ENCODE data around the gene PHF14. TPM values are rescaled to one million over a fixed set of nuclear protein-coding genes. Genes with fewer than 3 reads are reported as not detected.
"Not testable (repeated sequence)": the region's sequence is repeated elsewhere in the genome, so short reads cannot be mapped to it uniquely, and the experiment has no call there.

Gene PHF14
- total and polyA plus RNA-seq, 5 donors from 2014 or later = 7.7 to 31.1 (median 9.3) TPM

- Histone ChIP-seq H3K27me3 (ENCODE audit: control insufficient read depth, insufficient read depth, low read length) (peaks cover 2% of the 10 kb centered on the region), H3K4me1 (ENCODE audit: control insufficient read depth, insufficient read depth, low read length, poor library complexity, severe bottlenecking) (no peaks in the 10 kb centered on the region), H3K36me3 (ENCODE audit: control insufficient read depth, insufficient read depth, low read length) (no peaks in the 10 kb centered on the region), H3K4me3 (ENCODE audit: low read depth, low read length) (no peak overlapping the region), H3K27ac (ENCODE audit: insufficient read depth, low read length, poor library complexity, severe bottlenecking) (no peak overlapping the region), H3K9me3 (ENCODE audit: control insufficient read depth in 2 of 2, low read length in 2 of 2) (peaks cover 0 to 2% of the 10 kb centered on the region in 2 experiments)
- Mint-ChIP-seq H3K4me3 (no peak overlapping the region), H3K9me3 (peaks cover 0 to 3% (median 0%) of the 10 kb centered on the region in 7 donors), H3K4me1 (peaks cover 0 to 9% (median 3%) of the 10 kb centered on the region in 4 donors), H3K27me3 (peaks cover 11% of the 10 kb centered on the region), H3K27ac (no peak overlapping the region), H3K36me3 (no peaks in the 10 kb centered on the region)
- DNase-seq = no peak
- no peak for ATAC-seq (ENCODE audit: low read depth in 2 of 2)
These were observed 17.1 kb upstream of the PHF14 start for GRCh38 chr7:10956528-10956927.

GRCh38 chr7:10960242-10960641, 13.4 kb upstream of the PHF14 start:
- not testable (repeated sequence) for H3K36me3 Mint-ChIP-seq; DNase-seq; H3K9me3 ChIP-seq (ENCODE audit: control insufficient read depth in 2 of 2, low read length in 2 of 2); H3K36me3 ChIP-seq (ENCODE audit: control insufficient read depth, insufficient read depth, low read length); H3K9me3 Mint-ChIP-seq; H3K4me3 Mint-ChIP-seq; H3K4me1 ChIP-seq (ENCODE audit: control insufficient read depth, insufficient read depth, low read length, poor library complexity, severe bottlenecking); ATAC-seq (ENCODE audit: low read depth in 2 of 2); H3K27me3 ChIP-seq (ENCODE audit: control insufficient read depth, insufficient read depth, low read length); H3K4me3 ChIP-seq (ENCODE audit: low read depth, low read length); H3K27ac Mint-ChIP-seq; H3K4me1 Mint-ChIP-seq; H3K27ac ChIP-seq (ENCODE audit: insufficient read depth, low read length, poor library complexity, severe bottlenecking)
- peaks cover 28% of the 10 kb centered on the region for H3K27me3 Mint-ChIP-seq

GRCh38 chr7:10965016-10965415, 8.7 kb upstream of the PHF14 start:
- H3K4me3 ChIP-seq (ENCODE audit: low read depth, low read length); H3K4me1 Mint-ChIP-seq; H3K27ac ChIP-seq (ENCODE audit: insufficient read depth, low read length, poor library complexity, severe bottlenecking); H3K36me3 ChIP-seq (ENCODE audit: control insufficient read depth, insufficient read depth, low read length); H3K9me3 Mint-ChIP-seq; ATAC-seq (ENCODE audit: low read depth in 2 of 2); H3K27ac Mint-ChIP-seq; H3K36me3 Mint-ChIP-seq; DNase-seq; H3K9me3 ChIP-seq (ENCODE audit: control insufficient read depth in 2 of 2, low read length in 2 of 2); H3K4me1 ChIP-seq (ENCODE audit: control insufficient read depth, insufficient read depth, low read length, poor library complexity, severe bottlenecking); H3K4me3 Mint-ChIP-seq: not testable (repeated sequence)
- H3K27me3 Mint-ChIP-seq = peaks cover 47% of the 10 kb centered on the region
- peaks cover 14% of the 10 kb centered on the region for H3K27me3 ChIP-seq (ENCODE audit: control insufficient read depth, insufficient read depth, low read length)

- Histone ChIP-seq H3K9me3 (ENCODE audit: control insufficient read depth in 2 of 2, low read length in 2 of 2) (no peaks in the 10 kb centered on the region), H3K27me3 (ENCODE audit: control insufficient read depth, insufficient read depth, low read length) (peaks cover 13% of the 10 kb centered on the region), H3K36me3 (ENCODE audit: control insufficient read depth, insufficient read depth, low read length) (peaks cover 2% of the 10 kb centered on the region), H3K27ac (ENCODE audit: insufficient read depth, low read length, poor library complexity, severe bottlenecking) (no peak overlapping the region), H3K4me3 (ENCODE audit: low read depth, low read length) (no peak overlapping the region), H3K4me1 (ENCODE audit: control insufficient read depth, insufficient read depth, low read length, poor library complexity, severe bottlenecking) (peaks cover 30% of the 10 kb centered on the region)
- Mint-ChIP-seq H3K4me1 (peaks cover 19 to 42% (median 31%) of the 10 kb centered on the region in 4 donors), H3K36me3 (peaks cover 17% of the 10 kb centered on the region), H3K27me3 (peaks cover 31% of the 10 kb centered on the region), H3K4me3 (peak overlapping the region in 3 of 4 donors; percentile 9 to 95 (median 93)), H3K27ac (no peak overlapping the region), H3K9me3 (peaks cover 0 to 1% (median 0%) of the 10 kb centered on the region in 7 donors)
- DNase-seq (no peak), ATAC-seq (ENCODE audit: low read depth in 2 of 2) (no peak)
These were observed 1.5 kb upstream of the PHF14 start for GRCh38 chr7:10972174-10972573.

- H3K4me1 ChIP-seq (ENCODE audit: control insufficient read depth, insufficient read depth, low read length, poor library complexity, severe bottlenecking) = peaks cover 30% of the 10 kb centered on the region
These were observed 555 bp downstream of the PHF14 start for GRCh38 chr7:10973942-10974911.

GRCh38 chr7:10977113-10977512, 3.4 kb downstream of the PHF14 start:
- H3K4me3 Mint-ChIP-seq = peak overlapping the region in 3 of 4 donors; percentile 0 to 78 (median 39)
- Histone ChIP-seq H3K4me1 (ENCODE audit: control insufficient read depth, insufficient read depth, low read length, poor library complexity, severe bottlenecking) (peaks cover 30% of the 10 kb centered on the region), H3K9me3 (ENCODE audit: control insufficient read depth in 2 of 2, low read length in 2 of 2) (no peaks in the 10 kb centered on the region)

More at GRCh38 chr7:10973942-10974911, 555 bp downstream of the PHF14 start:
- ATAC-seq (ENCODE audit: low read depth in 2 of 2) (peak; percentile 2), DNase-seq (peak in 1 of 3 donors; percentile 41)
- Mint-ChIP-seq H3K27me3 (peaks cover 20% of the 10 kb centered on the region), H3K4me1 (peaks cover 28 to 57% (median 38%) of the 10 kb centered on the region in 4 donors), H3K4me3 (peak overlapping the region; percentile 93 to 98 (median 96)), H3K9me3 (no peaks in the 10 kb centered on the region), H3K27ac (peak overlapping the region; percentile 91 to 97 (median 93)), H3K36me3 (peaks cover 17% of the 10 kb centered on the region)
- peak overlapping the region; percentile 90 for H3K4me3 ChIP-seq (ENCODE audit: low read depth, low read length)
- H3K9me3 ChIP-seq (ENCODE audit: control insufficient read depth in 2 of 2, low read length in 2 of 2) = no peaks in the 10 kb centered on the region
- peaks cover 2% of the 10 kb centered on the region for H3K36me3 ChIP-seq (ENCODE audit: control insufficient read depth, insufficient read depth, low read length)
- H3K27ac ChIP-seq (ENCODE audit: insufficient read depth, low read length, poor library complexity, severe bottlenecking) = peak overlapping the region; percentile 85
- H3K27me3 ChIP-seq (ENCODE audit: control insufficient read depth, insufficient read depth, low read length) = peaks cover 5% of the 10 kb centered on the region

GRCh38 chr7:10981317-10981716, 7.6 kb downstream of the PHF14 start:
- Mint-ChIP-seq H3K4me3 (peak overlapping the region in 1 of 4 donors; percentile 19), H3K27me3 (no peaks in the 10 kb centered on the region), H3K4me1 (peaks cover 34 to 64% (median 50%) of the 10 kb centered on the region in 4 donors), H3K36me3 (peaks cover 26% of the 10 kb centered on the region), H3K9me3 (no peaks in the 10 kb centered on the region), H3K27ac (no peak overlapping the region)
- ATAC-seq (ENCODE audit: low read depth in 2 of 2) (no peak), DNase-seq (no peak)
- H3K4me1 ChIP-seq (ENCODE audit: control insufficient read depth, insufficient read depth, low read length, poor library complexity, severe bottlenecking) = peaks cover 8% of the 10 kb centered on the region
- H3K9me3 ChIP-seq (ENCODE audit: control insufficient read depth in 2 of 2, low read length in 2 of 2) = no peaks in the 10 kb centered on the region
- no peaks in the 10 kb centered on the region for H3K27me3 ChIP-seq (ENCODE audit: control insufficient read depth, insufficient read depth, low read length)
- H3K27ac ChIP-seq (ENCODE audit: insufficient read depth, low read length, poor library complexity, severe bottlenecking) = no peak overlapping the region
- H3K4me3 ChIP-seq (ENCODE audit: low read depth, low read length) = no peak overlapping the region
- peaks cover 10% of the 10 kb centered on the region for H3K36me3 ChIP-seq (ENCODE audit: control insufficient read depth, insufficient read depth, low read length)

More at GRCh38 chr7:10977113-10977512, 3.4 kb downstream of the PHF14 start:
- H3K27me3 Mint-ChIP-seq = peaks cover 5% of the 10 kb centered on the region
- Histone ChIP-seq H3K36me3 (ENCODE audit: control insufficient read depth, insufficient read depth, low read length) (peaks cover 2% of the 10 kb centered on the region), H3K4me3 (ENCODE audit: low read depth, low read length) (peak overlapping the region; percentile 33), H3K27ac (ENCODE audit: insufficient read depth, low read length, poor library complexity, severe bottlenecking) (no peak overlapping the region), H3K27me3 (ENCODE audit: control insufficient read depth, insufficient read depth, low read length) (no peaks in the 10 kb centered on the region)
- peaks cover 37 to 79% (median 59%) of the 10 kb centered on the region in 4 donors for H3K4me1 Mint-ChIP-seq
- H3K9me3 Mint-ChIP-seq = no peaks in the 10 kb centered on the region
- peaks cover 22% of the 10 kb centered on the region for H3K36me3 Mint-ChIP-seq
- ATAC-seq (ENCODE audit: low read depth in 2 of 2) (no peak), DNase-seq (no peak)
- H3K27ac Mint-ChIP-seq = no peak overlapping the region
